Progenitor cell of endocrine pancreas (in vitro differentiated cells): ENCODE results near the gene FAIM2. TPM values are rescaled to one million over a fixed set of nuclear protein-coding genes. Genes with fewer than 3 reads are reported as not detected.

ENCODE experiments used
- DNase-seq: peaks from one replicate; pipeline ENCODE4 v3.0.0; 2021; ENCODE audit warnings: low spot score; ENCODE audit not compliant: unreplicated experiment
- H3K27ac Mint-ChIP-seq: 2 replicates; pipeline ENCODE4 v1.8.0; 2021; ENCODE audit warnings: mild to moderate bottlenecking, moderate library complexity, mixed read lengths
- H3K27me3 Mint-ChIP-seq: 2 replicates; pipeline ENCODE4 v1.8.0; 2021; ENCODE audit warnings: mixed read lengths
- H3K36me3 Mint-ChIP-seq: 2 replicates; pipeline ENCODE4 v1.8.0; 2022; ENCODE audit warnings: mixed read lengths; ENCODE audit not compliant: insufficient read depth
- H3K4me1 Mint-ChIP-seq: 2 replicates; pipeline ENCODE4 v1.8.0; 2021; ENCODE audit warnings: low read depth, mixed read lengths
- H3K4me3 Mint-ChIP-seq: 2 replicates; pipeline ENCODE4 v1.8.0; 2021; ENCODE audit warnings: low read depth, mild to moderate bottlenecking, moderate library complexity, mixed read lengths
- H3K9me3 Mint-ChIP-seq: 2 replicates; pipeline ENCODE4 v1.8.0; 2021; ENCODE audit warnings: low read depth, mixed read lengths
- total RNA-seq: library from RNA; stranded (reverse); gene quantifications from 2 replicates; pipeline ENCODE4 v1.2.1, GENCODE V29; 2021
- TF ChIP-seq, protein P1 (sequence below): fragments of 200-600 bp; sonication (generic); IDR thresholded peaks from one replicate; pipeline ENCODE4 v1.5.0; 2021; ENCODE audit warnings: antibody characterized with exemption, mild to moderate bottlenecking; ENCODE audit not compliant: unreplicated experiment

The FAIM2 gene
- total RNA-seq, 1 donor from 2014 or later, result not detected

DNA sequence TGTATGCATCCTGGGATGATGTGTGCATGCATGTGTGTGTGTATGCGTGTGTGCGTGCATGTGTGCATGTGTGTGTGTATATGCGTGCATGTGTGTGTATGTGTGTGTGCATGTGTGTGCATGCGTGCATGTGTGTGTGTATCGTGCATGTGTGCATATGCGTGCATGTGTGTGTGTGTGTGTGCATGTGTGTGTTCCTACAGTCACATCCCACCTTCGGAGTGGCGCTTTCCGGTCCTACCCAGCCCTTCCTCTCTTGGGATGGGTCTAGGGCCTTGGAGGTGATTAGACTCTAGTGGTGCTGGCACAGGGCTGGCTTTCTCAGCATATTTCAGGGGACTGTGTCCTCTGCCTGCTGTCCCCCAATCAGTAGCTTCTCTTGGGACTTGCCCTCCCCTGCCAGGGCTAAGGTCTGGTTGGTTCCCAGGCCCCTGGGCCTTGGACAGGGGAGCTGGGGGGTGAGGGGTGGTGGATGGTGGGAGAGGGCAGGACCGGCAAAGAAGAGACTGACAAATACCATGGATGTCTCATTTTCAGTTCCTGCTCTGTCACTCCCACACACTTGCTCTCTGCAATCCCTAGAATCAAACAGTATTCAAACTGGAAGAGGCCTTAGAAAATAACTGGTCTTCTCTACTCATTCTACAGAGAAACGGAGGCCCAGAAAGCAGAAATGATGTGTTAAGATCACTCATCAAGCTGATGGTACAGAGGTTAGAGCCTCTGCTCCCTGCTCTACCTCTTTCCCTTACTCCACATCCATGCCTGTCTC is 21.9 kb upstream of the FAIM2 start:
- peaks cover 15% of the 10 kb centered on the region for H3K27me3 Mint-ChIP-seq

DNA sequence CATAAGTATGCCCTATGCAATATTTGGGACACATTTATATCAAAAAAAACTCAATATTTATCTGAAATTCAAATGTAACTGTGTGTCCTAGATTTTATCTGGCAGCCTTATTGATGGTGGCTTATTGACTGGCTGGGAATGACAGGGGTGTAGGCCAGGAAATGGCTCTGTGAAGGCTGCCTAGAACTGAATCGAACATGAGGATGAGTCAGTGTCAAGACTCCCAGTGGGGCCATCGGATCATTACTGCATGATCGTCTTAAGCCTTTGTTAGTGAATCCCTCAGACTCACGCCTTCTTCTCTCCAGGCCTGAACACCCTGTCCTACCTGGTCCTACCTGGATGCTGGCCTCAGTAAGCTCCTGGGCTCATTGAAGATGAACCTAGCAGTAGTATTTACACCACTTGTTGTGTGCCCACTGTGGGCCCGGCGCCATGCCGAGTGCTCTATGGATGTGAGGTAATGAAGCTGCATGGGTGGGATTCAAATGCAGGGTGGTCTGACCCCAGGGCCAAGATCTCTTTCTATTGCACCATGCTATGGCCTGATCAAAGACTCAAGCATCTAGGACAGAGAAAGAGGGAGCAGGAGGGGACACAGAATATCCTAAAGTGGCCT is 21.0 kb upstream of the FAIM2 start:
- no peaks in the 10 kb centered on the region for H3K9me3 Mint-ChIP-seq
- no peak overlapping the region for H3K27ac Mint-ChIP-seq
- H3K4me1 Mint-ChIP-seq, result peaks cover 1% of the 10 kb centered on the region
- DNase-seq, result no peak
- no peak overlapping the region for H3K4me3 Mint-ChIP-seq
- TF ChIP-seq, protein P1, sequence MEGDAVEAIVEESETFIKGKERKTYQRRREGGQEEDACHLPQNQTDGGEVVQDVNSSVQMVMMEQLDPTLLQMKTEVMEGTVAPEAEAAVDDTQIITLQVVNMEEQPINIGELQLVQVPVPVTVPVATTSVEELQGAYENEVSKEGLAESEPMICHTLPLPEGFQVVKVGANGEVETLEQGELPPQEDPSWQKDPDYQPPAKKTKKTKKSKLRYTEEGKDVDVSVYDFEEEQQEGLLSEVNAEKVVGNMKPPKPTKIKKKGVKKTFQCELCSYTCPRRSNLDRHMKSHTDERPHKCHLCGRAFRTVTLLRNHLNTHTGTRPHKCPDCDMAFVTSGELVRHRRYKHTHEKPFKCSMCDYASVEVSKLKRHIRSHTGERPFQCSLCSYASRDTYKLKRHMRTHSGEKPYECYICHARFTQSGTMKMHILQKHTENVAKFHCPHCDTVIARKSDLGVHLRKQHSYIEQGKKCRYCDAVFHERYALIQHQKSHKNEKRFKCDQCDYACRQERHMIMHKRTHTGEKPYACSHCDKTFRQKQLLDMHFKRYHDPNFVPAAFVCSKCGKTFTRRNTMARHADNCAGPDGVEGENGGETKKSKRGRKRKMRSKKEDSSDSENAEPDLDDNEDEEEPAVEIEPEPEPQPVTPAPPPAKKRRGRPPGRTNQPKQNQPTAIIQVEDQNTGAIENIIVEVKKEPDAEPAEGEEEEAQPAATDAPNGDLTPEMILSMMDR, result no peak
- peaks cover 14% of the 10 kb centered on the region for H3K27me3 Mint-ChIP-seq
- H3K36me3 Mint-ChIP-seq, result no peaks in the 10 kb centered on the region

More for the DNA sequence above, 21.9 kb upstream of the FAIM2 start:
- TF ChIP-seq, protein P1, result no peak
- Mint-ChIP-seq H3K36me3 (no peaks in the 10 kb centered on the region), H3K4me3 (no peak overlapping the region), H3K4me1 (peaks cover 1% of the 10 kb centered on the region), H3K27ac (no peak overlapping the region), H3K9me3 (no peaks in the 10 kb centered on the region)
- no peak for DNase-seq

DNA sequence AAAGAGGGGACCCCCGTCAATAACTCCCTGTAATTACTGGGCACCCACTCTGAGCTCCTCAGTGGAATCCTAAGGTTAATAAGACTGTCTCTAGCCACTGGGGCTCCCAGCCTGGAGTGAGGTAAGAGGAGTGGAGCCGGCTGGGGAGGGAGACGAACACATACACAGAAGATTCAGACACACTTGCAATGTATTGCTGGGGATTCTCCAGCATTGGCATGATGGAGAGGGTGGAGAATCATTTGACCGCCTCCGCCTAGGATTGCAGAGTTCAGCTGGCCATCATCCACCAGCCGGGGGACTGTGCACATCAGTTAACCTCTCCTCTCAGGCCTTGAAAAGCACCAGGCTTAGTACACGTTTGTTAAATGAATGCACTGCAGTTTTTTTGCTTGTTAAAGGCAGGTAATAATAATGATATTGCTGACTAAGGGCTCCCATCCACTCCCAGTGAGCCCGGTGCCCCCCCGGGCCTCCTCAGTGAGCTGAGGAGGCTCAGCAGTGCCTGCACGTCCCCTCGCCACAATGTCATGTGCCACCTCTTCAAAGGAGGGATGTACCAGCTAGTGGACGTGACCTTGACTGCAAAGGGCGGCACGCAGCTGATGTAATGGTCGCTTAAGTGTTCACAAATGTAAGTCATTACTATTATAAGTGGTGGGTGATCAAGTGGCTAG is 20.3 kb upstream of the FAIM2 start:
- no peak for DNase-seq
- TF ChIP-seq, protein P1, result no peak
- H3K4me1 Mint-ChIP-seq, result peaks cover 1% of the 10 kb centered on the region
- no peak overlapping the region for H3K27ac Mint-ChIP-seq
- peaks cover 10% of the 10 kb centered on the region for H3K27me3 Mint-ChIP-seq
- H3K4me3 Mint-ChIP-seq, result no peak overlapping the region
- H3K36me3 Mint-ChIP-seq, result no peaks in the 10 kb centered on the region
- H3K9me3 Mint-ChIP-seq, result no peaks in the 10 kb centered on the region

DNA sequence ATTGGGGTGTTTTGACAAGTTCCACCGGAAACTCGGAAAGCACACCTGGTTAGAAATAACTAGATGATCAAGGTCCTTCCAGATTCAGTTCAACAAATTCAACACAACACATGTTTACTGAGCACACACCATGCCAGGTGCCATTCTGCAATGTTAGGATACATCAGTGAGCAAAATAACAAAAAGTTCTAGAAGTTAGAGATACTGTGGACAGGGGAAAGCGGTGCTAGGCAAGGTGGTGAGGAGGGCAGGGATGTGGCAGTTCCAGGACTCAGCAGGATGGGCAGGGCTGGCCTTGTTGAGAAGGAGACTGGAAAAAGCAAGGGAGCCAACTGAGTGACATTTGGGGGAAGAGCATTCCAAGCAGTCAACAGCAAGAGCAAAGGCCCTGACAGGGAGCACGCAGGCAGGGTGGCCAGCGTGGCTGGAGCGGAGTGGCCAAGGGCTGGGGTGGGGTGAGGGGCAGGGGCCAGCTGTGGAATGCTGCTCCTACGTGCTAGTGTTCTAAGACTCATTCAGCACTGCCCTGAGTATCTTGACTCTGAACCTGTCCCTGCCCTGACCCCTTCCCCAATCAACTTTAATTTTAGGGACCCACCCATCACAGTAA is 19.4 kb upstream of the FAIM2 start:
- Mint-ChIP-seq H3K9me3 (no peaks in the 10 kb centered on the region), H3K27me3 (peaks cover 10% of the 10 kb centered on the region), H3K36me3 (no peaks in the 10 kb centered on the region), H3K4me1 (peaks cover 1% of the 10 kb centered on the region), H3K27ac (peak overlapping the region; percentile 12), H3K4me3 (no peak overlapping the region)
- DNase-seq, result no peak
- TF ChIP-seq, protein P1, result no peak
